Measurements from ENCODE around the gene SLIT3.
A peak's percentile ranks its signal among the peaks of the same experiment; 100 is the strongest.

SLIT3 gene

GRCh38 chr5:169080448-169080911 is 220.5 kb downstream of the SLIT3 start:
- no peak for DNase-seq (ENCODE audit: low spot score)

- no peak for DNase-seq (ENCODE audit: low spot score)
Observed at GRCh38 chr5:169079697-169080096, 221.2 kb downstream of the SLIT3 start.

GRCh38 chr5:169074839-169075238 is 226.1 kb downstream of the SLIT3 start:
- no peak for DNase-seq (ENCODE audit: low spot score)

DNA sequence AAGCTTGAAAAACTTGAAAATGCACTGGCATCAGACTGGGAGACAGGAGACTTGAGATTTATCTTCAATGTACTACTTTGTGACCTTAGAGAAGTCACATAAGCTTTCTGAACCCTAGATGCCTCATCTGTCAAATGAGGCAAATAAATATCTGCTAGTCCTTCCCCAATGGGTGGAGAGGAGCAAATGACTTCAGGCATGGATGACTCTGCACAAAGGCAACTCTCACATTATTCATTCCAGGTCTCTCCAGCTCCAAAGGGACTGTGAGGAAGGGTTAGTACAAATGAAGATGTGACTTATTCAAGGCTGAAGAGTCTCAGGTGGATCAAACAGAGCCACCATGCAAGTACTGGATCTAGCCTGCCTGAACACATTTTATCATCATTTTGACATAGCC is 228.7 kb downstream of the SLIT3 start:
- DNase-seq (ENCODE audit: low spot score), result no peak

GRCh38 chr5:169070413-169070812 is 230.5 kb downstream of the SLIT3 start:
- no peak for DNase-seq (ENCODE audit: low spot score)

DNA sequence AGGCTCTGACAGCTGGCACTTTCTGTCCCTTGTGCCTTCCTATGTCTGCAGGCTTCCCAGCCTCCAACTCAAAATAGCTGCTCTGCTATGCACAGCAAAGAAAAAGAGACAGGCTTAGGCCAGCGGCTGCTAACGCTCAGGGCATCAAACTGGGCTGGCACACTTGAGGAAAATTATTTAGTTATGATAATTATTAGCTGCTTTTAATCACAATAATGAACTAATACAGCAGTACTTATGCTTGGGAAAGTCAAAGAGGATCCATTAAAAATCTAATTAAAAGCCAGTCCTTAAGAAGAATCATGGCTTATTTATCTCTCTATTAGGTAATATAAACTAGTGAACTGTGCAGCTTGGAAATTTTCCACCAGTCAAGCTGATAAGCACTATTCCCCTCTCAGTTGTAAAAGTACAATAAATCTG is 233.2 kb downstream of the SLIT3 start:
- no peak for DNase-seq (ENCODE audit: low spot score)

- DNase-seq (ENCODE audit: low spot score), result no peak
Observed at GRCh38 chr5:169065400-169065799, 235.5 kb downstream of the SLIT3 start.

DNA sequence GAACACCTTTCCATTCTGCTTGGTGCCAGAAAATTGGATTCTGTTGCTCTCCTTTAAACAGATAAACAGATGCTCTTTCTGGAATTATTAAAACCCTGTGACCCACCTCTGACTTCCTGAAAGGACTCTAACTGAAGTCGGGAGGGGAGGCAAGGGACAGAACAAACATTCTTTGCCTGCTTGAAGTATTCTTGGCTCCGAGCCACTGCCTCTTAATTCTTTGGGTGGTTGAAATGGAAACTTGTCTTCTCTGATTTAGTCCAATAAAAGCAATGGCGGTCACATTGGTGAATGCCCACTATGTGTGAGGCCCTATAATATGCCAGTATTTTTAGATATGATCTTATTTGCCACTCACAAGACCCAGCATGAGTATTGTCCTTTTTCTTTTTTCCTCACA is 236.8 kb downstream of the SLIT3 start:
- DNase-seq (ENCODE audit: low spot score), result no peak

DNA sequence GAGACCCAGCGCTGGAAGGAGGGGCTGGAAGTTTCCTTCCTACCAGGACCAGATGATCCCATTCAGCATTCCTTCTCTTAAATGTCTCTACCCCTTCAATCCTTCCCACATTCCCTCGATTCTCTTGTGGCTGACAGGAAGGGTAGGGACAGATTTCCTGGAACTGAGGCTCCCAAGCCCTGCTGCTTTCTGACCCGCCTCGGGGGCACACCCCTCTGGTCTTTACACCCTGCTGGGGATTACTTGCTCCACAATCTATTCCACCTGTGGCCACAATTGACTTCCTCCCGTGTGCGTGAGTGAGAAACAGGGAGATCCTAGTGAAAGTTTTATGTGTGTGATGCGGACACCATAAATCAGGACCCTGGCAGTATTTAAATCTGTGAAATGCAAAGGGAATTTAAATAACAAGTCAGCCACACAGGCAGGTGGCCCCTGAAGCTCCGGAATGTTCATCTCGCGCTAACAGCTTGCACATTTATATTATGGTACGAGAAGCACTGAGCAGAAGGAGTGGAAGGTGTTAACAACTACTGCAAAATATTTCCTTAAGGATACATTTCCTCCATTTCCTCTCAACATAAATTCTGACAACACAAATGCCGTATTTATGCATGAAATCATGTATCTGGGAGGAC is 237.5 kb downstream of the SLIT3 start:
- no peak for DNase-seq (ENCODE audit: low spot score)

DNA sequence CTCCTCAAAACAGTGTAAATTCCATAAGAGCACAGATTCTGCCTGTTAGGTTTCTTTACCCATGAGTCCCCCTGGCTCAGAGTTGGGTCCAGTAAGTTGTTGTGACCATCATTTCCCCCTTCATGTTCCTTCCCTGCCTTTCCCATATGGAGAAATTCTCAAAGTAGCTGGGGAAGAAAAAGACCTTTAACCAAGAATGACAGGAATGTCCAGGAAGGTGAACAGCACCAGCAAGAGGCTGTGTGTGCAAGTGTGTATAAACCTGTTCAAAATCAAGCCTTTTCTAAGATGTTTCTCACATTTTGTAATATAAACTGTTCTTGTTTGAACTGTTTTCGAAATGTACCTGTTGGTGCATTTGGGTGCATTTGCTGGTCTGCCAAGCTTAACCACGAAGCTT is 238.2 kb downstream of the SLIT3 start:
- DNase-seq (ENCODE audit: low spot score), result no peak

DNA sequence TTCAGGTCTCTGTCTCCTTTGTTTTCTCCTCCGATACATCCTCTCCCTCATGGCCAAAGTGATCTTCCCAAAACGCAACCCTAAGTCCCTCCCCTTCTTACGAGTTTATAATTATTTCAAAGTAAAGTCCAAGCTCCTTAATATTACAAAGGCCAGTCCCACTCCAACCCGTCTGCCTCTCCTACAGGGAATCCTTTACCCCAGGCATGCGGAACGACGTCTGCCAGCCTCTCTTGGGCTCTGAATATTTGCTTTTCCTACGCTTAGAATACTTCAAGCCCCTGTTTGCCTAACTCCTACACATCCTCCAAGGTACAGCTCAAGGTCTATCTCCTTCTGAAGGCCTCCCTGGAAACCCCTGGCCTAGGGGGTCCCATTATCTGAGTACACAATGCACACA is 246.4 kb downstream of the SLIT3 start:
- no peak for DNase-seq (ENCODE audit: low spot score)

GRCh38 chr5:169052207-169052606 is 248.7 kb downstream of the SLIT3 start:
- no peak for DNase-seq (ENCODE audit: low spot score)

- DNase-seq (ENCODE audit: low spot score), result no peak
Observed at GRCh38 chr5:169051351-169051750, 249.6 kb downstream of the SLIT3 start.

- no peak for DNase-seq (ENCODE audit: low spot score)
Observed at GRCh38 chr5:169050636-169051035, 250.3 kb downstream of the SLIT3 start.

DNA sequence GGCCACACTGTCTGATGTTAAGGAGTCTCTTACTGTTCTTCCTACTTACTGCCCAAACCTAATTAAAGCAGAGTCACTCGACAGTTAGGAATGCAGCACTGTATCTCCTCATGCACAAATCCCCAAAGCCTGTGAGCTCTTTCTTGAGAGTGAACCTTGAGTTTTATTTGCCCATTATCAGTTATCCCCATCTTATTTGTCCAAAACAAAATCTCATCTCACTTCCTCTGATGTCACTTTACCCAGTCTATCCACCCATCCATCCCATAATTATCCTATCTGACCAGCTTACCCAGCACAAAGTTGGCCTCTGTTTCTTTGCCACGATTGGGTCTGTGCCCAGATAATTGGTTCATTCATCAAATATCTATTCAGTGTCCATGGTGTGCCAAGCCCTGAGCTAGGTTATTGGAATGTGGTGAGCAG is 250.8 kb downstream of the SLIT3 start:
- peak; percentile 58 for DNase-seq (ENCODE audit: low spot score)

GRCh38 chr5:169049712-169050111 is 251.2 kb downstream of the SLIT3 start:
- DNase-seq (ENCODE audit: low spot score), result no peak

GRCh38 chr5:169048181-169049125 is 252.5 kb downstream of the SLIT3 start:
- no peak for DNase-seq (ENCODE audit: low spot score)

DNA sequence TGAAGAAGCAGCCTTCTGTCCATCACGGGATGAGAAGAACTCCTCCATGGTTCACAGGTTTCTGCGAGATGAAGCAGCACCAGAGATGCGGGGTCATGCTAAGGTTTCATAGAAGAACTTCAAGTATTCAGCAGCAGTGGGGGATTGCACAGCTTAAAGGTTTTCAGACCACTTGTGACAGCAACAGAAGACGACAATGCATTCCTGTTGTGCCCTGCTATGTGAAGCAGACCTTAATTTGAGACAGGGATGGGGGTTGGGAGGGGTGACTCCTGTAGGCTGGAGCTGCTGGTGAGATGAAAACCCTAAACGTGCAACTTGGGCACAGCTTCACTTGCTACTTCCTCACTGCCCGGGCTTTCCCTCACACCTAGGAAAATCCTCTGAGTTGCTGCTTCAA is 256.0 kb downstream of the SLIT3 start:
- DNase-seq (ENCODE audit: low spot score), result no peak

- DNase-seq (ENCODE audit: low spot score), result no peak
Observed at GRCh38 chr5:169041180-169041579, 259.8 kb downstream of the SLIT3 start.

DNA sequence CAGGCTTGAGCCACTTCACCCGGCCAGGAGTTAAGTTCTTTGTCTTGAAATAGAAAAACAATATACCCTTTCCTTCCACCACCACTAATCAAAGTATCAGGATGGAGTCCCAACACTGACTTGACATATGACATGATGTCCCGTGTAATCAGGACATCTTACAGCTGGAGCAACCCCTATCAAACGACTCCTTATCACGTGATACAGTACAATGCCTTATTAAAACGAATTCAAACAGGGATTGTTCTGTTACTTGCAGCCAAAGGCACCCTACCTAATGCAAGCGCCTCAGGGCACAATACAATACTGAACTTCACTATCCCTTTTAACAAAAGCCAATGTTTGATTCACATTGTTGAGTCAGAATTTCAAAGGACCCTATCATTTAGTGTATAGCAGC is 261.3 kb downstream of the SLIT3 start:
- DNase-seq (ENCODE audit: low spot score), result no peak

GRCh38 chr5:169037466-169037865 is 263.5 kb downstream of the SLIT3 start:
- DNase-seq (ENCODE audit: low spot score), result no peak

GRCh38 chr5:169036079-169036805 is 264.7 kb downstream of the SLIT3 start:
- no peak for DNase-seq (ENCODE audit: low spot score)
